SU-DHL-6 (cell line): ENCODE data around the gene RGS17.

Experiments
- H2AFZ ChIP-seq: fragments of 200-600 bp; sonication (generic); 2 replicates; pipeline ENCODE4 v1.6.1; 2014; ENCODE audit warnings: low read depth, mild to moderate bottlenecking, moderate library complexity, mixed read lengths, antibody characterized with exemption, low read length; ENCODE audit not compliant: severe bottlenecking
- H3F3A ChIP-seq: fragments of 200-600 bp; shearing (Covaris generic); 2 replicates; pipeline ENCODE4 v1.6.0; 2016; ENCODE audit warnings: antibody characterized with exemption, mild to moderate bottlenecking; ENCODE audit not compliant: insufficient read depth
- H3K27ac ChIP-seq: fragments of 200-600 bp; sonication (generic); 2 replicates; pipeline ENCODE4 v1.5.1; 2016; ENCODE audit warnings: low read depth, mild to moderate bottlenecking, low read length, moderate library complexity, mixed read lengths
- H3K27me3 ChIP-seq: fragments of 200-600 bp; sonication (generic), shearing (Covaris generic); 2 replicates; pipeline ENCODE4 v1.6.0; 2014; ENCODE audit warnings: mild to moderate bottlenecking, low read length
- H3K36me3 ChIP-seq: fragments of 200-600 bp; sonication (generic); 2 replicates; pipeline ENCODE4 v1.6.1; 2014; ENCODE audit warnings: mild to moderate bottlenecking, low read length, mixed read lengths
- H3K4me2 ChIP-seq: fragments of 300-600, 200-600 bp; shearing (Covaris generic), sonication (generic); 2 replicates; pipeline ENCODE4 v1.6.0; 2014; ENCODE audit warnings: low read length, low read depth, mild to moderate bottlenecking; ENCODE audit not compliant: poor library complexity, severe bottlenecking
- H3K4me3 ChIP-seq: fragments of 200-600 bp; sonication (generic); 2 replicates; pipeline ENCODE4 v1.5.1; 2014; ENCODE audit warnings: antibody characterized with exemption, low read length, mild to moderate bottlenecking, mixed read lengths; ENCODE audit not compliant: insufficient read depth, poor library complexity, severe bottlenecking
- H3K79me2 ChIP-seq: fragments of 200-600 bp; sonication (generic); 2 replicates; pipeline ENCODE4 v1.6.1; 2014; ENCODE audit warnings: mild to moderate bottlenecking, low read length, moderate library complexity; ENCODE audit not compliant: insufficient read depth
- H3K9ac ChIP-seq: fragments of 200-600 bp; sonication (generic); 2 replicates; pipeline ENCODE4 v1.7.0; 2014; ENCODE audit warnings: mild to moderate bottlenecking, low read length
- H3K9me2 ChIP-seq: fragments of 200-600 bp; sonication (generic); replicated peaks from 2 replicates; pipeline ENCODE4 v1.6.1; 2014; ENCODE audit warnings: low read length; ENCODE audit not compliant: insufficient read depth
- H3K9me3 ChIP-seq: fragments of 200-600 bp; sonication (generic); 2 replicates; pipeline ENCODE4 v1.6.1; 2014; ENCODE audit warnings: low read length, mixed read lengths; ENCODE audit not compliant: insufficient read depth
- H4K20me1 ChIP-seq: fragments of 200-600 bp; sonication (generic); 2 replicates; pipeline ENCODE4 v1.6.1; 2014; ENCODE audit warnings: low read depth, mild to moderate bottlenecking, antibody characterized with exemption, low read length, moderate library complexity, mixed read lengths
- EZH2phosphoT487 ChIP-seq: fragments of 200-600 bp; sonication (generic), shearing (Covaris generic); conservative IDR thresholded peaks from 2 replicates; pipeline ENCODE4 v1.6.1; 2018; ENCODE audit warnings: mild to moderate bottlenecking, antibody characterized with exemption, low read length, moderate library complexity, mixed read lengths
- TF ChIP-seq, protein P1 (sequence below): fragments of 200-600 bp; sonication (generic); IDR thresholded peaks from one replicate; pipeline ENCODE4 v1.5.1; 2017; ENCODE audit warnings: antibody characterized with exemption, mild to moderate bottlenecking, low read length, moderate library complexity; ENCODE audit not compliant: insufficient read depth, poor library complexity, severe bottlenecking

RGS17 gene

GRCh38 chr6:153167907-153168306 is 36.8 kb upstream of the RGS17 start:
- no peaks in the 10 kb centered on the region for H3K9me2 ChIP-seq
- no peak overlapping the region for H3K4me2 ChIP-seq
- H2AFZ ChIP-seq: no peak overlapping the region
- no peaks in the 10 kb centered on the region for H3K9me3 ChIP-seq
- no peaks in the 10 kb centered on the region for H3K27me3 ChIP-seq
- TF ChIP-seq, protein P1, sequence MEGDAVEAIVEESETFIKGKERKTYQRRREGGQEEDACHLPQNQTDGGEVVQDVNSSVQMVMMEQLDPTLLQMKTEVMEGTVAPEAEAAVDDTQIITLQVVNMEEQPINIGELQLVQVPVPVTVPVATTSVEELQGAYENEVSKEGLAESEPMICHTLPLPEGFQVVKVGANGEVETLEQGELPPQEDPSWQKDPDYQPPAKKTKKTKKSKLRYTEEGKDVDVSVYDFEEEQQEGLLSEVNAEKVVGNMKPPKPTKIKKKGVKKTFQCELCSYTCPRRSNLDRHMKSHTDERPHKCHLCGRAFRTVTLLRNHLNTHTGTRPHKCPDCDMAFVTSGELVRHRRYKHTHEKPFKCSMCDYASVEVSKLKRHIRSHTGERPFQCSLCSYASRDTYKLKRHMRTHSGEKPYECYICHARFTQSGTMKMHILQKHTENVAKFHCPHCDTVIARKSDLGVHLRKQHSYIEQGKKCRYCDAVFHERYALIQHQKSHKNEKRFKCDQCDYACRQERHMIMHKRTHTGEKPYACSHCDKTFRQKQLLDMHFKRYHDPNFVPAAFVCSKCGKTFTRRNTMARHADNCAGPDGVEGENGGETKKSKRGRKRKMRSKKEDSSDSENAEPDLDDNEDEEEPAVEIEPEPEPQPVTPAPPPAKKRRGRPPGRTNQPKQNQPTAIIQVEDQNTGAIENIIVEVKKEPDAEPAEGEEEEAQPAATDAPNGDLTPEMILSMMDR: no peak
- no peak for TF ChIP-seq EZH2phosphoT487
- no peak overlapping the region for H3K4me3 ChIP-seq
- no peak overlapping the region for H3K27ac ChIP-seq
- H3F3A ChIP-seq: no peaks in the 10 kb centered on the region
- no peaks in the 10 kb centered on the region for H3K36me3 ChIP-seq
- H4K20me1 ChIP-seq: no peaks in the 10 kb centered on the region
- no peaks in the 10 kb centered on the region for H3K79me2 ChIP-seq
- no peak overlapping the region for H3K9ac ChIP-seq

GRCh38 chr6:153167061-153167891 is 36.2 kb upstream of the RGS17 start:
- Histone ChIP-seq H3K4me2 (no peak overlapping the region), H3K27me3 (no peaks in the 10 kb centered on the region), H3K36me3 (no peaks in the 10 kb centered on the region), H3F3A (no peaks in the 10 kb centered on the region), H3K9me2 (no peaks in the 10 kb centered on the region), H3K4me3 (no peak overlapping the region), H3K79me2 (no peaks in the 10 kb centered on the region), H3K27ac (no peak overlapping the region), H2AFZ (no peak overlapping the region), H4K20me1 (no peaks in the 10 kb centered on the region), H3K9me3 (no peaks in the 10 kb centered on the region), H3K9ac (no peak overlapping the region)
- TF ChIP-seq, protein P1: no peak
- no peak for TF ChIP-seq EZH2phosphoT487

DNA sequence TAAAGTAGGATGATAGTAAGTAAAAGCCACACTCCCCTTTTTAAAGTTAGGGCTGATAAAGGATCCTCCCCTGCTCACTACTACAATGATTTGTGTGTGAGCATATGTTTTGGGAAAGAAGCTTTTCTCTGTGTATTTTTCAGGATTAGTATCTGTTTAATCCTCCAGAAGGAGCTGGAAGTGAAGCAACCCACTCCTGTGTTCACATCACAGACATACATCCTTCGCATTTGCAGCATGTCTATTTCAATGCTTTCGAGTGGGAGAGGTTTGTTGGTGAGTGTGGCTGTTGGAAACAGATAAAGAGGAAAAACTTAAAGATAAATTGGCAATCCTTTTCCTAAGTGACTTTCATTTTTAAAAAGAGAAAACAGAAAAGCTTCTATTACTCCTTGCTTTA is 31.6 kb upstream of the RGS17 start:
- no peak overlapping the region for H3K9ac ChIP-seq
- no peaks in the 10 kb centered on the region for H3F3A ChIP-seq
- no peak for TF ChIP-seq EZH2phosphoT487
- TF ChIP-seq, protein P1: no peak
- H2AFZ ChIP-seq: no peak overlapping the region
- H3K4me3 ChIP-seq: no peak overlapping the region
- no peaks in the 10 kb centered on the region for H3K9me2 ChIP-seq
- no peak overlapping the region for H3K4me2 ChIP-seq
- no peaks in the 10 kb centered on the region for H4K20me1 ChIP-seq
- H3K9me3 ChIP-seq: no peaks in the 10 kb centered on the region
- H3K36me3 ChIP-seq: no peaks in the 10 kb centered on the region
- H3K27ac ChIP-seq: no peak overlapping the region
- H3K27me3 ChIP-seq: no peaks in the 10 kb centered on the region
- H3K79me2 ChIP-seq: no peaks in the 10 kb centered on the region
